HS-27A (cell line): ENCODE data around the gene RIT2.

Experiments used
- DNase-seq: peaks from one replicate; pipeline ENCODE4 v3.0.0-alpha.2; 2012; ENCODE audit warnings: low read depth, missing footprints

The RIT2 gene

DNA sequence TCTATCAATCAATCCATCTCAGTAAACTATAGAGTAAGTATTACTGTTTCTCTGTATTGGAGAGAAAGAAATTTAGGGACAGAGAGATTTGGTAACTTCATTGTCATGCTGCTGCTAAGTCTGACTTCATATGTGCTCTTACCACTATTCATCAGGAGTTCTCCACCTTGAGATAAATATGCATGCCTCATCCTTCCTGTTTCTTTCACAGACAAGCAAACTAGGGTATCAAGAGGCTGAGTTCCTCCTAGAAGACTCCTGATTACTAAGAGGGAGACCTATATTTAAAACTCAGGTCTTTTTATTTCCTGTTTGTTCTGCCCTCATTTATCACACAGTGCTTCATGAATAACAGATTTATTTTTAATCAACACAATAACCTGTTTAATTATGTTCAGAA is 34.1 kb downstream of the RIT2 start:
- DNase-seq: no peak

DNA sequence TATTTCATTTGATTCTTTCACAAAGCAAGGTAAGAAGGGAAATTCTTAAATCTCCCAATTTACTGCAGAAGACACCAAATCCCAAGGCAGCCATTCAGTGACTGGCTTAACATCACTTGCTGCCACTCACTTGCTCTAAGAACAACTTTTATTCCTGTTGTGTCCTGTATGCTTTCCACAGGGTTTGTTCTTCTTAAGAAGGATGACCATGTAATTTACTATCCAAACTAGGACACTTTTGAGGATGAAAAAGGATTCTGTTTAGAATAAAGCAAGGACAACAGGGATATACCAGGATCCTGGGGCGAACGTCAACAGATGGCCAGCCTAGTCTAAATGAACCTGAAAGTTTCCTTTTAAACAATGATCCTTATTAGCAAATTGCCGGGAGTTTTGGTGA is 34.8 kb downstream of the RIT2 start:
- DNase-seq: no peak

GRCh38 chr18:43079422-43079821 is 36.1 kb downstream of the RIT2 start:
- DNase-seq: no peak

- no peak for DNase-seq
Measured at GRCh38 chr18:43078478-43079092, 36.9 kb downstream of the RIT2 start.

- no peak for DNase-seq
Measured at GRCh38 chr18:43077510-43078308, 37.8 kb downstream of the RIT2 start.

DNA sequence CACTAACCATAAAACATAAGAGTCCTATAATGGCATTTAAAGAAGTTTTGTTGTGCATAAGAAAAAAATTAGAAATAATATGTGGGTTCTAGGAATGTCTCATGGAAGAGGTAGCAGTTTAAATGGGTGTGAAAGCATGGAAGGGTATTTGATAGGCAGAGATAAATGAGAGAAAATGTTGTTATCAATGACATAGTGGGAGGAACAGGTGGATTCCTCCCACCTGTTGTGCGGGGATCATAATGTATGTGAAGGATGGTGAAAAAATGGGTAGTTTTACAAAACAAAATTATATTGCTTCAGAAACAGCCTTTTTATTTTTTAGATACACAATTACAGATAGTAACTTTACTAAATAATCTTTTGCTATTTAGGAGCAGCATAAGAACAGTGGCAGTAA is 41.7 kb downstream of the RIT2 start:
- no peak for DNase-seq

DNA sequence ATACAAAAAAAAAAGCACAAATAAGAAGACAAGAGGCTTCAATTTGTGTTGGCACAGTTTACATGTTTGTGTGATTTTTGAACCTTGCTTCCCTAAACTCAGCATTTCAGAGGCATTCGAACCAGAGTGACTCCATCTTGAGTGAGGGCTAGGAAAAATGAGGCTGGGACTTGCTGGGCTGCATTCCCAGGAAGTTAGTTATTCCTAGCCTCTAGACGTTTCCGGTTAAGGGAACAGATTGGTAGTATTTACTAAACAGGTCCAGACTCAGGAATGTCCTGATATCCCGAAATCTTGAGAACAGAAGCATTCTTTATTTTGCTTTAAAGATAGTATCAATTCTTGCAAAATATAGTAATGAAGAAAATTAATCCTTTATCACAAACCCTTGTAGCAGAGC is 46.7 kb downstream of the RIT2 start:
- DNase-seq: no peak

GRCh38 chr18:43067570-43067969 is 47.9 kb downstream of the RIT2 start:
- DNase-seq: no peak

DNA sequence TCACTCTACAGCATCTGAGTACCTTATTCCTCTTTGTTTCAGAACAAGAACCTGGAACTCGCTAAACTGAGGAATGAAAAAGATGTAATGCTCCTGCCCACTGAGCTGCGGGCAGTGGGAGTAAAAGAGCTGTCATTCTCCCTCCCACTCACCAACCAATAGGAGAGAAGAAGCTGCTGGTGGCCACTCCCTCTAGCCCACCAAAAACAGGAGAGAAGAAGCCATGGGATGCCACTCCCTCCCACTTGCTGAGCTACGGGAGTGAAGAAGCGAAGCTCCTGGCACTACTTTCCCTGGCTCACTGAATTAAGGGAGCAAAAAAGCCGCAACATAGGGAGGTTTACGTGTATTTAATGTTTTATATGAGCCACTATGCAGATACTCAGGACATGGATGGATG is 53.7 kb downstream of the RIT2 start:
- DNase-seq: no peak

DNA sequence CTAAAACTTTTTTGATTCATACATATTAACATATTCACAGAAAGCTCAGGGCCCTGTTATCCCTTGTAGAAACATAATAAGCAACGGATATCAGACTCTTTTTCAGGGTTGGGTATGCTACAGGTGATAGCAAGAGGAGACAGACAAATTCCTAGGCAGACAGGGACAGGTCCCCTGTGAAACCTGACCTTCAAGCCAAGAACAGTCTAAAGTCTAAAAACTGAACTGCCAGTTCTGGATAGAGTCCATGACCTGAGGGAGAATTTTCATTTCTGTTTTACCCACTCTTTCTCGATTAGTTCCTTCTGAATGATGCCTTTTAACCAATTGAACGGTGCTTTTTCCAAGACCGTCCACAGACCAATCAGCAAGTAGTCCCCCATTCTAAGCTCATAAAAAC is 54.2 kb downstream of the RIT2 start:
- no peak for DNase-seq

DNA sequence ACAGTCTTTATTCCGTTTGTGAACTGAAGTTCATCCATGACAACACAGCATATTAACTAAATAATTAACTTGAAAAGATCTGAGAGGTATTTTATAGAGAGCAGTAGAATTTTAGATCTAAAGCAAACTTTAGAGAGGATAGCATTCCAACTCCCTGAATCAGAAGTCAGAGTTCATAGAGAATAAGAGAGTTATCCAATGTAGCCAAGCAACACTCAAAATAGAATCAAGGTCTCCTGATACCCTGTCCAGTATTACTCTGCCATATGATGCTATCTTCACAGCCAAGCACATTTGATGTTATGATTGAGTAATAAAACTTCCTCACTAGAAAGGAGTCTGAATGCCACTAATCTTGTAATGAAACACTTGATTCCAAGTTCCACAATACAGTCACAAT is 55.5 kb downstream of the RIT2 start:
- DNase-seq: no peak

DNA sequence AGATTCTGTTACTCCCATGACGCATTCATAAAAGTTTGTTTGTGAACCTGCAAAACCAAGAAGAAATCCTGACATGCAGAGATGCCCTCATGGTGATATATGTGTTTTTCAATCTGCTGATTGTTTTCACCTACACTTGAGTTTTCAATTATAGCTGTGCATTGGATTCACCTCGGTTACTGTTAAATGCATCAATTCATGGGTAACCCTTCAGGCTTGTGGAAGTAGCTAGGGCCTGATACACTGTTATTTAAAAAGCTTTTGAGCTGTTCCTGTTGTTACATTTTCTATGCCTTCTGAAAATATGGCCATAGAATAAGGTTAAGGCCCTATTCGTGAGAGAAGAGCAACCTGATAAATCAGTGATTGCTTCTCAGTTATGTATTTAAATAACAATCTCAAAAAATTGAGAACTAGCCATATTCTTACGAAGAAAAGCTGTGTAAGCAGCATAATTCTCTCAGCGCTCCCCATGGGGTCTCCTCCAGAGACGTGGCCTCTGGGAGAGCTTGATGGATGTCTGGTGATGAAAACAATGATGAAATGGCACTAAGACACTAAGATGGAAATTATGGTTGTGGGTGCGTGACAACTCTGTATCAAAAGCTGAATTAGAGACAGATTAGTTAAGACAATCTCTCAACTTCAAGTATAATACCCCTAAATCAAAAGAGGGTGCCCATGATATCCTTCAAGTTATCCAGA is 60.5 kb downstream of the RIT2 start:
- no peak for DNase-seq

DNA sequence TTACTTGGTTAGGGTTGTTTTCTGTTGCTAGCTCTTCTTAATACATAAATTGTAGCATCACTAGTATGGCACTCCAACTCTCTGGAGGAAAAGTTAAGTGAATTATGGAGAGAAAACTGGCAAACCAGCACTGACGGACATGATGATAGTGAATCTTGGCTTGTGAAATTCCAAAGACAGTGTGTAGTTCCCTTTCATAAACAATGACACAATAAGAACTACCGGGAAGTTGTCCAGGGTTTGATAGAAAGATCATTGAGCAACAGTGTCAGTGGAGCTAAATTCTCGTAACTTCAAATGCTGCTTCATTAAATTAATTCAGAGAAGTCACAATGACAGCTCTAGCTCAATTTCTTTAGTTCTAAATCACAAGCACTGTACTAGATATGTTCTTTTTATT is 66.5 kb downstream of the RIT2 start:
- DNase-seq: no peak

DNA sequence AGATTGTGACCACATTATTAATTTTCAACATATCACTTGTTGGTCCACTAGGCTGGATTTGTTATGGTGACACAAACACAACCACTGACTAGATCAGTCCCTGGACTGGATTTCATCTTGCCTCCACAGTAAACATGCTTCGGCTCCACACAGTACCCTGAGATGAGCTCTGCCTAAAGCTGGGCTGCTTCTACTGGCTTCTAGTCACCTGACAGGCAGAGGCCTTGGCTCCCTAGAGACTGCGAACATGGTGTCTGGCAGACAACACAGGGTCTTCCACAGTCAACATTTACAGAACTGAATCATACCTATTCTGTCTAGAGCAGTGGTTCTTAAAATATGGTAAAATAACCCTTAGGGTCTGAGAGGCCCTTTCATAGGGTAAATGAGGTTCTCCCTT is 69.2 kb downstream of the RIT2 start:
- DNase-seq: no peak

GRCh38 chr18:43043626-43044025 is 71.9 kb downstream of the RIT2 start:
- DNase-seq: no peak

DNA sequence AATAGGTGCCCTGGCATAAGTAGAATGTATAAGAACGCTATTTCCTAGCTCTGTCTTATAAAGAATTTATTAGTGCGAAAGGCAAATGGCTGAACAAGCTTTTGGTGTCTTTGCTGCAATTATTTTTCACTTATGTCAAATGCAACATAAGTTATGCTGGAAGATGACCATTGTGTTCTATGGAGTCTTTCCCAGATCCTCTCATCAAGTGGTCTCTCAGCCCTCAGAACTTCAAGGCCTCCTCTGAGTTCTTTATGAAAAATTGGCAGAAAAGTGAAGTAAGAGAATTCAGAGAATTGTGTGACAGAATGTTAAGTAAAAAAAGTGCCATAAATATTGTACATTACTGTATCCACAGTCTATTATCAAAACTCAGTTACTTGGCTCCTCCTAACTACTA is 75.2 kb downstream of the RIT2 start:
- DNase-seq: no peak

DNA sequence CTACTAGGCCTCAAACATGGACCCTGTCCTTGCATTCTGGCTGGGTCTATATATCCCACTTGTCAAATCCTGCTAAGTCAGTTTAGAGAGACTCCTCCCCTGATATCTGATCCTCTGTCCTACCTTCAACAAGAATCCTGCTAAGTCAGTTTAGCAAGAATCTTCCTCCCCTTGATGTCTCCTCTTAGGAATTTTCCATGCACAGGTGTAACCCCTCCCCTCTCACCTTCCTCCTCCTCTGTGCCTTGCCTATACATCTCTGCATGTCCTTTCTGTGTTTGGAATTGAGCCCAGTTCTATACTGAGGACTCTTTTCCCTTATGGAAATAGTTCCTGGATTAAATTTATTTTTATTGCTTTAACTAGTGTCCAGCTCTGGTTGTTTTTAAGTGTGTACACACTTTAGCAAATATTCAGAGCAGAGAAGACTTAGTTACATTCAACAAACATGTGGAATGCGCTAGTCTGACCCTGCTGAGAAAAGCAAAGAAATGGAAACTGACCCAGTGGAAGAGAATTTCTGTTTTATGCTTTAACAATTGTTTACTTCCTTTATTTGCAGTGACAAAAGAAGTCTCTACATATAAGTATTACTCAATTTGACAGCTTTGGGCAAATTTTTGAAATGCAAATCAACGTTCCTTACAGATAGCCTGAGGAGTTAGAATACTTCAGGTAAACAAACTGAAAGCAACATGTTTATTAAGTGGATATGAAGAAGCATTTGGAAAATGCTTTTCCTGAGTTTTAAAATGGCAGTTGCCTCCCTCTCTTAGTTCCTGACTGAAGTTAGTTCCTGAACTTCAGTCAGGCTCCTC is 80.6 kb downstream of the RIT2 start:
- DNase-seq: no peak

GRCh38 chr18:43031169-43031568 is 84.3 kb downstream of the RIT2 start:
- DNase-seq: no peak

DNA sequence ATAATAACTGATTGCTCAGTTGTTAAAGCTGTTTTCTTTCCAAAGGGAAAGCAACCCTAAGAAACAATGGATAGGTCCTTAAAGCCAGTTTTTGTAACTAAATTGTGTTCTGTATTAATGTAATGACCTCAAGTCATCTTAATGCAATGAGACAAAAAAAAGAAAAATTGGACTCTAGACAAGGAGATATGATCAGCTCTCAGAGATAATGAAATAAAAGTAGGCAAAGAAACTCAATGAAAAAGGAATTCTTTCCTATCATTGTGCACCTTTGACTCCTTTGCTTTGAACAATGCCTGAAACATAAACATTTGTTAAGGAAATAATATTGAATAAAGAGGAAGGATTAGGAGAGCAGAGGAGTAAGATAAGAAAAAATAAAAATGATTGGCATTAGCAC is 86.1 kb downstream of the RIT2 start:
- DNase-seq: no peak

DNA sequence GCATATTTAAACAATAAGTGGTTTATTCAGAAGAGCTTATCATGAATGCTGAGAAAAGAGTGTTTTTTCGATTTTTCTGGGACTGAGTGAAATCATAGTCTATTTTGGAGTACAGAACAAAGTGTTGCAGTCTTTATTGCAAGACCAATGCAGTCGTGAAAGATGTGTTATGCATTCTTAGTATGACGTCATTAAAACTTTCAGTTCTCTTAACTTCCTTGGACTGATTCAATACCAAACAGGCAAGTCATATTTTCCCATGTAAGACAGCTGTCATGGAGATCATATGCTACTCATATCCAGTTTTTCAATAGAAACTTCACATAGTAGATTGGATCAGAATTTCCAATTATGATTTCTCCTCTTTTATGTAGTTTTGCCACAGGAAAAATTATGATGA is 92.6 kb downstream of the RIT2 start:
- DNase-seq: no peak

GRCh38 chr18:43017622-43018021 is 97.9 kb downstream of the RIT2 start:
- no peak for DNase-seq

DNA sequence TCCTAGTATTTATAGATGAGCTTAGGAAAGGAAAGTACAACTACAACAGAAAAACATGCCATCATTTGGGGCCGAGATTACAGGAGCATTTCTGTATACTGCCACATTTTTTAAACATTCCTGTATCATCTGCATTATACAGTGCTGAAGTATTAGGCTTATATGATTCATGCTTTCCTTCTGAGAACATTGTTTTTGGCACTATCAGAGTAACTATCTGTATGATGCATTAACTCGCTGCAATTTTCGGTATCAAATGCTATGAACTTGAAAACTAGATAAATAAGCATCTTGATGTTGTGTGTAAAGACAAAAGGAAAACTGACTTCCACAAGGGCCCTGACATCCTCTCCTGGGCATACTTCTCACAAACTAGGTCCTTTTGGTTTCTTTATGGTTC is 102.0 kb downstream of the RIT2 start:
- DNase-seq: no peak

DNA sequence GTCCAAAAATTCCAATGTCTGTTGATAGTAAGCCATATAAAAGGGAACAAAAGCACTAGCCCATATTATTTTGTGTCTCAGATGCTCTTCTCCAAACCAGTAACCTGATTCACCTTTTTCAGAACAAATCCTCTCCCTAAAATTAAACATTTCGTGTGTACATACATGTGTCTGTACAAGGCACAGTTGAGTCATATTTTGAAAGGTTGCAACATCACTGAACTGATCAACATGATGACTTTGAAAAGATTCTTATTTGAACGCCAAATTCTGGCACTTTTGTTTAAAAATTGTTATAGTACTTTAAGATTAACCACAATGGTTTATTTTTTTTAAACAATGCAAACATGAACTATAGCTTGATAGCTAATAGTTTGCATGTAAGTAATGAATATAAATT is 102.5 kb downstream of the RIT2 start:
- DNase-seq: no peak
